Testis (tissue), 5 donors: ENCODE measurements around the gene LEP. TPM values are rescaled to one million over a fixed set of nuclear protein-coding genes. Genes with fewer than 3 reads are reported as not detected.
A peak's percentile ranks its signal among the peaks of the same experiment; 100 is the strongest.

Experiments used
- DNase-seq: peaks from one replicate; pipeline ENCODE4 v3.0.0-alpha.2; 2019
- H3K27ac ChIP-seq, 2 donors: fragments of 200-600 bp; sonication (generic); one replicate each; pipeline ENCODE4 v1.5.1; 2019
- H3K27me3 ChIP-seq: fragments of 200-600 bp; sonication (generic); one replicate; pipeline ENCODE4 v1.5.1; 2019
- H3K36me3 ChIP-seq: fragments of 200-600 bp; sonication (generic); one replicate; pipeline ENCODE4 v1.5.1; 2017; ENCODE audit warnings: low read depth; ENCODE audit errors: missing control alignments
- H3K4me1 ChIP-seq: fragments of 200-600 bp; sonication (generic); one replicate; pipeline ENCODE4 v1.5.1; 2019
- H3K4me3 ChIP-seq, 2 donors: fragments of 200-600 bp; sonication (generic); one replicate each; pipeline ENCODE4 v1.5.1; 2017 to 2019
- H3K9me3 ChIP-seq: fragments of 200-600 bp; sonication (generic); one replicate; pipeline ENCODE4 v1.5.1; 2017
- CTCF ChIP-seq, 3 experiments: fragments of 450-650 bp in 2 of 3; fragments of 200-600 bp in 1 of 3; sonication (generic) in 1 of 3; IDR thresholded peaks; one replicate each; pipeline ENCODE4 v1.5.1; 2016 to 2019; ENCODE audit warnings: antibody characterized with exemption in 3 of 3, mild to moderate bottlenecking in 2 of 3, moderate library complexity in 1 of 3
- POLR2A ChIP-seq: fragments of 450-650 bp; IDR thresholded peaks from one replicate; pipeline ENCODE4 v1.6.1; 2017; ENCODE audit warnings: antibody characterized with exemption, mild to moderate bottlenecking, moderate library complexity
- WGBS, 2 donors: methylation state at CpG; one replicate each; pipeline ENCODE4 v1.1.5; 2018; 5-methylcytosine and 5-hydroxymethylcytosine counted together
- intact Hi-C: fragments of 100-400 bp; cut with DNase I; formaldehyde crosslinking; loops from one replicate; pipeline ENCODE4 v1.15.1; 2023; ENCODE audit warnings: low total_unique reads
- long read RNA-seq, 2 donors: transcript quantifications; one replicate each; lab custom pipeline, GENCODE V29; 2026
- polyA plus RNA-seq: library from polyadenylated mRNA; stranded (reverse); fragments of 350-450 nt; fragmentation: Illumina TruSeq; extraction: RNeasy Lipid Tissue Mini Kit (QIAGEN cat#74804); gene quantifications from one replicate; pipeline ENCODE4 v1.2.3, GENCODE V29; 2014; ENCODE audit warnings: low read depth, low replicate concordance; ENCODE audit not compliant: insufficient read depth
- total RNA-seq, 2 donors: library from RNA; depleted of rRNA; stranded (reverse); fragments of >200 nt; gene quantifications; one replicate each; pipeline ENCODE4 v1.2.3, GENCODE V29; 2016

Gene LEP
- total RNA-seq: under 1 TPM; 0.31 to 0.55 TPM
- 0.46 TPM for polyA plus RNA-seq
- long read RNA-seq, donor 1: 0 reads
- long read RNA-seq, donor 2: 0 reads

GRCh38 chr7:128240696-128241386, at the start of gene LEP:
Gene LEP (plus strand): TSS chr7:128241278. CDS start chr7:128252019, 10,741 bp downstream.
- intact Hi-C loops: no loop called here
- 17 to 19% methylated on average over 10 to 67 of the region's 67 CpGs for WGBS, 2 donors

GRCh38 chr7:128192497-128193142, 48.5 kb upstream of the LEP start:
- Histone ChIP-seq H3K9me3 (no peaks in the 10 kb centered on the region), H3K4me1 (no peaks in the 10 kb centered on the region), H3K27ac (no peak overlapping the region), H3K36me3 (no peaks in the 10 kb centered on the region), H3K27me3 (no peaks in the 10 kb centered on the region), H3K4me3 (no peak overlapping the region)
- intact Hi-C loops: no loop called here
- no peak for TF ChIP-seq CTCF (IDR thresholded peaks at IDR 0.05)
- no peak for TF ChIP-seq POLR2A
- peak; percentile 10 for DNase-seq
- WGBS, 2 donors: 31 to 44% methylated on average over 19 of the region's 19 CpGs

More at GRCh38 chr7:128240696-128241386, at the start of gene LEP:
- DNase-seq: no peak
- no peak for TF ChIP-seq CTCF (IDR thresholded peaks at IDR 0.05)
- no peak for TF ChIP-seq POLR2A
- no peaks in the 10 kb centered on the region for H3K27me3 ChIP-seq
- H3K36me3 ChIP-seq: no peaks in the 10 kb centered on the region
- H3K9me3 ChIP-seq: no peaks in the 10 kb centered on the region
- peak within 1 kb of the TSS; percentile 15 to 41 for H3K4me3 ChIP-seq
- H3K27ac ChIP-seq: no peak within 1 kb of the TSS
- no peaks in the 10 kb centered on the region for H3K4me1 ChIP-seq

GRCh38 chr7:128194533-128195282, 46.4 kb upstream of the LEP start:
- TF ChIP-seq POLR2A: no peak
- no peak for TF ChIP-seq CTCF (IDR thresholded peaks at IDR 0.05)
- Histone ChIP-seq H3K4me3 (no peak overlapping the region), H3K36me3 (no peaks in the 10 kb centered on the region), H3K27ac (no peak overlapping the region), H3K4me1 (no peaks in the 10 kb centered on the region), H3K9me3 (no peaks in the 10 kb centered on the region), H3K27me3 (no peaks in the 10 kb centered on the region)
- intact Hi-C loops: no loop called here
- no peak for DNase-seq
- 70 to 81% methylated on average over 3 of the region's 3 CpGs for WGBS, 2 donors

GRCh38 chr7:128197589-128197988, 43.5 kb upstream of the LEP start:
- DNase-seq: no peak
- no peak for TF ChIP-seq POLR2A
- TF ChIP-seq CTCF (IDR thresholded peaks at IDR 0.05): no peak
- WGBS, 2 donors: 91 to 100% methylated on average over 1 of the region's 1 CpG
- Histone ChIP-seq H3K27ac (no peak overlapping the region), H3K27me3 (no peaks in the 10 kb centered on the region), H3K4me3 (no peak overlapping the region), H3K36me3 (no peaks in the 10 kb centered on the region), H3K4me1 (peaks cover 13% of the 10 kb centered on the region), H3K9me3 (no peaks in the 10 kb centered on the region)
- intact Hi-C loops: no loop called here
